ENCODE data around the gene PRPF4.

Gene PRPF4

DNA sequence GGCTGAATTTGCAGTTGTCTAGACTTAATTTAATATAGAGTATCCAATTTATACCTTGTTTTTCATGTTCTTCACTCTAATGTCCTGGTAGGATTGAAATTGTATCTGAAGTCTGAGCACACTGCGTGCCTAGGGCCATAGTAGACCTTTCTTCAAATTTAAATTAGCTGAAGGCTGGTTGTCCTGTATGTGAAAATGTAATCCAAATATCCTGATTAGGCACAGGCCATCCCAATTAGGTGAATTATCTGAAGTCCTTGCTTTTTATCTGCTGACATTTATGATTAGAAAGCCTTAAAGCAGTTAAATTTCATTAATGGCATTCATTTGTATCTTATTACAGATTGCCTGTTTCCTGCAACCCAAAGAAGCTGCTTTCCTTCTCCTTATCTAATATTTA, 20.5 kb upstream of the PRPF4 start:
- H3K4me3 ChIP-seq (ENCODE audit: low read length), result no peak overlapping the region
- TF ChIP-seq, protein P1, sequence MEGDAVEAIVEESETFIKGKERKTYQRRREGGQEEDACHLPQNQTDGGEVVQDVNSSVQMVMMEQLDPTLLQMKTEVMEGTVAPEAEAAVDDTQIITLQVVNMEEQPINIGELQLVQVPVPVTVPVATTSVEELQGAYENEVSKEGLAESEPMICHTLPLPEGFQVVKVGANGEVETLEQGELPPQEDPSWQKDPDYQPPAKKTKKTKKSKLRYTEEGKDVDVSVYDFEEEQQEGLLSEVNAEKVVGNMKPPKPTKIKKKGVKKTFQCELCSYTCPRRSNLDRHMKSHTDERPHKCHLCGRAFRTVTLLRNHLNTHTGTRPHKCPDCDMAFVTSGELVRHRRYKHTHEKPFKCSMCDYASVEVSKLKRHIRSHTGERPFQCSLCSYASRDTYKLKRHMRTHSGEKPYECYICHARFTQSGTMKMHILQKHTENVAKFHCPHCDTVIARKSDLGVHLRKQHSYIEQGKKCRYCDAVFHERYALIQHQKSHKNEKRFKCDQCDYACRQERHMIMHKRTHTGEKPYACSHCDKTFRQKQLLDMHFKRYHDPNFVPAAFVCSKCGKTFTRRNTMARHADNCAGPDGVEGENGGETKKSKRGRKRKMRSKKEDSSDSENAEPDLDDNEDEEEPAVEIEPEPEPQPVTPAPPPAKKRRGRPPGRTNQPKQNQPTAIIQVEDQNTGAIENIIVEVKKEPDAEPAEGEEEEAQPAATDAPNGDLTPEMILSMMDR (conservative IDR thresholded peaks at IDR 0.05; ENCODE audit: low read depth, low read length), result no peak
- no peak for DNase-seq (ENCODE audit: low read depth)

DNA sequence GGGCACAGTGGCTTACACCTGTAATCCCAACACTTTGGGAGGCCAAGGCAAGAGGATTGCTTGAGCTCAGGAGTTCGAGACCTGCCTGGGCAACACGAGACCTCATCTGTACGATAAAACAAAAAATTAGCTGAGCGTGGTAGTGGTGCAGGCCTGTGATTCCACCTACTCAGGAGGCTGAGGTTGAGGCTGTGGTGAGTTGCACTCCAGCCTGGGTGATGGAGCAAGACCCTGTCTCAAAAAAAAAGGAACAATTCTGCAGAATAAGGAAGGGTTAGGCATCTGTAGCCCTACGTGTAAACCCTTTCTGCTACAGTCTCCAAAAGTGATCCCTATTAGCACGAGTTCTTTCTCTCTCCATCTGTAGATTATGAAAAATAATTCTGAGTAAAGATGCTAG, 20.0 kb upstream of the PRPF4 start:
- no peak for DNase-seq (ENCODE audit: low read depth)
- TF ChIP-seq, protein P1 (conservative IDR thresholded peaks at IDR 0.05; ENCODE audit: low read depth, low read length), result no peak
- H3K4me3 ChIP-seq (ENCODE audit: low read length), result no peak overlapping the region

DNA sequence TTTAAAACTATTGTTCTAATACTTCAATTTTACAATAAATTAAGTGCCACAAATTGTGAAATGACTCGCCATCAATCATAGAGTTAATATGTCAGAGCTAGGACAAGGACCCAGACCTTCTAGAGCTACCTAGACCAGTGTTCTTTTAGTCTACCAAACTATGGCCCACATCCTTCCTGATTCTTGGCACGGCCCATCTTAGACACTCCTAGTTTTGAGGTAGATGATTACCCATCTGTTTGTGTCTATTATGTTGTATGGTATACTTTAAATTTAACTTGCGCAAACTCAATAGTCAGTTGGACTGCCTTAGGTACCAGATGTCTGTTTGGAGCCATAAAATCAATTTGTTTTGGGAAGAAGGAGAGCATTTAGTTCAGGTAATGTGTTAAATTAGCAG, 17.6 kb upstream of the PRPF4 start:
- no peak for DNase-seq (ENCODE audit: low read depth)
- TF ChIP-seq, protein P1 (conservative IDR thresholded peaks at IDR 0.05; ENCODE audit: low read depth, low read length), result no peak
- H3K4me3 ChIP-seq (ENCODE audit: low read length), result no peak overlapping the region

DNA sequence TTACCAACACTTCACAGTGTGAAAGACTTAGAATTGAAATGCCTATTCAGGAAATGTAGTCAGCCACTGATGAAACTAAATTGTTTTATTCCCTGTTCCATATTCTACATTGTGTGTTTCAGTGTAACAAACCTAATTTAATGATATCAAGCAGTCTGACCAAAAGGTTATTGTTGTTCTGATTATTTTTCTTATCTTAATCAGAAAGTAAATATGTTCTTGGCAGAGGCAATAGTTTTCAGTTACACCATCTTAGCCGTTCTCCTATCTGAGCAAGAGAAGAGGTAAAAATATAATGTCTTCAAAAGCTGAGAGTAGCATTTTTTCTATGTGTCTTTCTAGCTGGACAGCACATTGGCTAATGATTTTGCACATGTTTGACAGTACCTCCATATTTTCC, 17.2 kb upstream of the PRPF4 start:
- TF ChIP-seq, protein P1 (conservative IDR thresholded peaks at IDR 0.05; ENCODE audit: low read depth, low read length), result no peak
- no peak for DNase-seq (ENCODE audit: low read depth)
- H3K4me3 ChIP-seq (ENCODE audit: low read length), result no peak overlapping the region

DNA sequence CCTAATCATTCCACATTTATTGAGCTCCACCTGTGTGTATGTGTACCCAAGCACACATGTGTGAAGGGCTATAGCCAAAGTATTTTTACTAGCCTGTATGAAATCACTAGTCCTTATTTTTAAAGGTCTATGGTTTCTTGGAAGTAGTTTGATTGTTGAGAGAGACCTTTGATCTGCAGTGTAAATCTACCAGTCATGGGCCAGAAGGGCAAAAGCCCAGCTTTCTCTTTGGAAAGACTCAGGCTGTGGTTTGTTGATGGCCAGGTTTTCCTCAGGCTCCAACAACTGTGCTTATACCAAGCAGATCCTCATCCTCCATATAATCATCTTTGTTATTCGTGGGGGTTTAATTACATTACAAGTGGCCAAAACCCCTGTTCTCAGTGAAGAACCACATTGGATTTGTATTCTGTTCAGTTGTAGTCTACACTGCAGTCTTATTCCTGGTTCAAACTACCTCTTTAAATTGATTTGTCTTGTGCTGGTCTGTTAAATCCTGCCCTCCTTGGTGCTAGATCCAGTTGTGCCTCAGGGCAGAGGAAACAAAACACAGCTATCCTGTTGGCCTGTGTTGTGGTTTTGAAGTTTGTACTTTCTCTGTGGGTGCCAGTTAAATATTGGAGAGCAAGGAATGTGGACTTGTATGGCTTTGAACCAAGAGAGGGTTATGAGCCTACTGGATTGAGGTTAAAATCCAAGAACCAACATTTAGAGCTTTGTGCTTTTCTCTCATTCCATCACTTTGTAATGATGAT, 13.4 kb upstream of the PRPF4 start:
- TF ChIP-seq, protein P1 (conservative IDR thresholded peaks at IDR 0.05; ENCODE audit: low read depth, low read length), result no peak
- no peak for DNase-seq (ENCODE audit: low read depth)
- H3K4me3 ChIP-seq (ENCODE audit: low read length), result no peak overlapping the region

DNA sequence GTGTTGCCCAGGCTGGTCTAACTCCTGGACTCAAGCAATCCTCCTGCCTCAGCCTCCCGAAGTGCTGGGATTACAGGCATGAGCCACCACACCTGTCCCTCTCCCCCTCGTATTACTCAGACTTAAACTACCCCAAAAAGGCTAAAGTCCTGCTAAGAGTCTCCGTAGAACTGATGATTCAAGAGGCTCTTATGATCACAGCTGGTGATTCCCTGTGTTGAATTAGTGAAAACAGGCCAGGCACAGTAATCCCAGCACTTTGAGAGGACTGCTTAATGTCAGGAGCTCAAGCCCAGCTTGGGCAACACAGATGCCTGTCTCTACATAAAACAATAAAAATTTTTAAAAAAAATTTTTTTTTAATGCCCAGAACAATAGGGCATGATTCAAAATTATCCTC, 9.3 kb upstream of the PRPF4 start:
- TF ChIP-seq, protein P1 (conservative IDR thresholded peaks at IDR 0.05; ENCODE audit: low read depth, low read length), result no peak
- DNase-seq (ENCODE audit: low read depth), result no peak
- no peak overlapping the region for H3K4me3 ChIP-seq (ENCODE audit: low read length)

DNA sequence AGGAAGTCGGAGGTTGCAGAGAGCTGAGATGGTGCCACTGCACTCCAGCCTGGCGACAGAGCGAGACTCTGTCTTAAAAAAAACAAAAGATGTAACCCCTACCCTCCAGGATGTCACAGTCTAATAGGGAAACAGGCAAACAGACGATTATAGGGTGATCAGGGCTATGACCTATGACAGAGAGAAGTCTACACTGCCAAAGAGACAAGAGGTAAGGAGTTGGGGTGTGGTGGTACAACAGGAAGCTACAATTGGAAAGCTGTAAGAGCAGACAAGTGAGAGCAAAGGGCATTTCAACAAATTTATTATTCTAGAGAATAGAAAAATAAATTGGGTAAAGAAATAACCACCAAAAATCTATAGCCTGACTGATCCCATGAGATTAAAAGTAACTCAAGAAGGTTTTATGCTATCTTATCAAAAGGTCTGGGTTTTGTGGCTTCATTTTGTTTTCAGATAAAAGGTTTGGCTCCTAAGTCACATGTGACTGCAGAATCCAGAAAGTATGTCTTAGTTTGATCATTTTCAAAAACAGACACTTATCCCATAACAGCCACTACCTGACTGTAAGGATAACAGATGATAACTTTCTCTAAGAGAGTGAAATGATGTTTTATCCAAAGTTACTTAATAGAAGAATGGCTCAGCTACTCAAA, 7.4 kb upstream of the PRPF4 start:
- TF ChIP-seq, protein P1 (conservative IDR thresholded peaks at IDR 0.05; ENCODE audit: low read depth, low read length), result no peak
- no peak overlapping the region for H3K4me3 ChIP-seq (ENCODE audit: low read length)
- DNase-seq (ENCODE audit: low read depth), result no peak
